Liver (tissue), 9 donors: ENCODE results near the gene RNF145. TPM values are rescaled to one million over a fixed set of nuclear protein-coding genes. Genes with fewer than 3 reads are reported as not detected.

ENCODE experiments used
- DNase-seq: peaks from one replicate; pipeline ENCODE4 v3.0.0-alpha.2; 2017; ENCODE audit warnings: low spot score
- H3K27ac ChIP-seq, 2 donors: one replicate each; pipeline ENCODE4 v1.7.0; 2013; ENCODE audit warnings: inconsistent platforms in 2 of 2, low read length in 2 of 2, control low read depth in 1 of 2, low read depth in 1 of 2, mild to moderate bottlenecking in 1 of 2
- H3K27me3 ChIP-seq, 4 donors: one replicate each; pipeline versions ENCODE4 v1.6.1 to v1.7.0; 2013; ENCODE audit warnings: low read length in 3 of 4, inconsistent platforms in 1 of 4, mild to moderate bottlenecking in 1 of 4, moderate library complexity in 1 of 4; ENCODE audit not compliant: control insufficient read depth in 4 of 4, insufficient read depth in 4 of 4
- H3K36me3 ChIP-seq, 4 donors: one replicate each; pipeline versions ENCODE4 v1.6.1 to v1.7.0; 2013; ENCODE audit warnings: low read length in 3 of 4, mild to moderate bottlenecking in 3 of 4, low read depth in 1 of 4, moderate library complexity in 1 of 4; ENCODE audit not compliant: control insufficient read depth in 4 of 4, insufficient read depth in 3 of 4
- H3K4me1 ChIP-seq, 4 donors: one replicate each; pipeline versions ENCODE4 v1.6.1 to v1.7.0; 2013; ENCODE audit warnings: low read length in 3 of 4, mild to moderate bottlenecking in 3 of 4, moderate library complexity in 1 of 4; ENCODE audit not compliant: control insufficient read depth in 4 of 4, insufficient read depth in 4 of 4
- H3K4me3 ChIP-seq, 3 donors: one replicate each; pipeline versions ENCODE4 v1.6.1 to v1.7.0; 2013; ENCODE audit warnings: low read length in 3 of 3, control low read depth in 1 of 3, low read depth in 1 of 3, mild to moderate bottlenecking in 1 of 3
- H3K9ac ChIP-seq, 2 donors: one replicate each; pipeline ENCODE4 v1.7.0; 2013; ENCODE audit warnings: low read length in 2 of 2, mild to moderate bottlenecking in 2 of 2, moderate library complexity in 2 of 2, control low read depth in 1 of 2, low read depth in 1 of 2
- H3K9me3 ChIP-seq, 4 donors: one replicate each; pipeline versions ENCODE4 v1.6.1 to v1.7.0; 2013; ENCODE audit warnings: low read length in 3 of 4; ENCODE audit not compliant: control insufficient read depth in 4 of 4
- ATF3 ChIP-seq: IDR thresholded peaks from 2 replicates; pipeline ENCODE4 v1.6.1; 2016; ENCODE audit warnings: antibody characterized with exemption
- EGR1 ChIP-seq, 2 donors: IDR thresholded peaks; 2 replicates each; pipeline ENCODE4 v1.6.1; 2016 to 2018; ENCODE audit warnings: antibody characterized with exemption in 2 of 2, low read depth in 2 of 2
- FOXA1 ChIP-seq: IDR thresholded peaks from 2 replicates; pipeline ENCODE4 v1.6.1; 2016; ENCODE audit warnings: antibody characterized with exemption
- FOXA2 ChIP-seq: IDR thresholded peaks from 2 replicates; pipeline ENCODE4 v1.6.1; 2016; ENCODE audit warnings: antibody characterized with exemption
- GABPA ChIP-seq, 2 donors: IDR thresholded peaks in 1 of 2; conservative IDR thresholded peaks in 1 of 2; 2 replicates each; pipeline ENCODE4 v1.6.1; 2016; ENCODE audit warnings: antibody characterized with exemption in 2 of 2, mild to moderate bottlenecking in 1 of 2, moderate library complexity in 1 of 2
- HNF4A ChIP-seq, 2 donors: conservative IDR thresholded peaks; 2 replicates each; pipeline ENCODE4 v1.6.1; 2016; ENCODE audit warnings: antibody characterized with exemption in 2 of 2, mild to moderate bottlenecking in 2 of 2
- HNF4G ChIP-seq: IDR thresholded peaks from 2 replicates; pipeline ENCODE4 v1.6.1; 2016; ENCODE audit warnings: antibody characterized with exemption
- JUND ChIP-seq, 2 donors: IDR thresholded peaks; 2 replicates each; pipeline ENCODE4 v1.6.1; 2016; ENCODE audit warnings: antibody characterized with exemption in 2 of 2
- NR2F2 ChIP-seq: IDR thresholded peaks from 2 replicates; pipeline ENCODE4 v1.6.1; 2016; ENCODE audit warnings: antibody characterized with exemption
- RAD21 ChIP-seq, 2 donors: IDR thresholded peaks; 2 replicates each; pipeline ENCODE4 v1.6.1; 2016; ENCODE audit warnings: antibody characterized with exemption in 2 of 2, mild to moderate bottlenecking in 2 of 2
- RXRA ChIP-seq, 2 donors: IDR thresholded peaks; 2 replicates each; pipeline ENCODE4 v1.6.1; 2017 to 2018; ENCODE audit warnings: antibody characterized with exemption in 2 of 2, mild to moderate bottlenecking in 1 of 2
- SP1 ChIP-seq: IDR thresholded peaks from 2 replicates; pipeline ENCODE4 v1.6.1; 2018; ENCODE audit warnings: antibody characterized with exemption, mild to moderate bottlenecking
- TAF1 ChIP-seq: conservative IDR thresholded peaks from 2 replicates; pipeline ENCODE4 v1.6.1; 2016; ENCODE audit warnings: antibody characterized with exemption, mild to moderate bottlenecking
- YY1 ChIP-seq: IDR thresholded peaks from 2 replicates; pipeline ENCODE4 v1.6.1; 2016; ENCODE audit warnings: antibody characterized with exemption, mild to moderate bottlenecking
- WGBS: extraction: QIAGEN DNeasy Blood & Tissue Kit; methylation state at CpG from one replicate; pipeline ENCODE4 v1.1.7; 2013; 5-methylcytosine and 5-hydroxymethylcytosine counted together
- polyA plus RNA-seq, 2 donors: library from polyadenylated mRNA; stranded (reverse) in 1 of 2; unstranded in 1 of 2; fragments of 200-250 nt in 1 of 2; fragments of >200 nt in 1 of 2; fragmentation: Nextera tagmentation in 1 of 2; extraction: Ambion mirVana in 1 of 2; gene quantifications; one replicate each; pipeline versions ENCODE4 v1.2.1 to v1.2.3, GENCODE V29; 2013 to 2015
- total RNA-seq, 2 donors: library from RNA; depleted of rRNA; stranded (reverse); fragments of >200 nt; gene quantifications; one replicate each; pipeline ENCODE4 v1.2.3, GENCODE V29; 2014
- TF ChIP-seq, protein P1 (sequence below): IDR thresholded peaks from 2 replicates; pipeline ENCODE4 v1.6.1; 2016; ENCODE audit warnings: antibody characterized with exemption
- TF ChIP-seq, protein P2 (sequence below): fragments of 150-350 bp; IDR thresholded peaks from 2 replicates; pipeline ENCODE4 v1.5.1; 2017; ENCODE audit warnings: improper control_type of control experiment, low read depth, low read length; ENCODE audit not compliant: missing input control
- TF ChIP-seq, protein P3 (sequence below): IDR thresholded peaks from 2 replicates; pipeline ENCODE4 v1.6.1; 2016; ENCODE audit warnings: antibody characterized with exemption
- donor health status: healthy.
- donor health status: healthy.
- donor health status: healthy.
- donor health status: healthy.
- donor health status: healthy.

RNF145 gene
- total and polyA plus RNA-seq, 4 donors = 2.9 to 34.6 (median 11.7) TPM

GRCh38 chr5:159157552-159157951 lies 51.8 kb downstream of the RNF145 start:
- 94% methylated on average over 1 of the region's 1 CpG for WGBS
- Histone ChIP-seq H3K27me3 (no peaks in the 10 kb centered on the region), H3K4me1 (no peaks in the 10 kb centered on the region), H3K9ac (no peak overlapping the region), H3K27ac (no peak overlapping the region), H3K9me3 (no peaks in the 10 kb centered on the region), H3K4me3 (no peak overlapping the region), H3K36me3 (peaks cover 2 to 11% (median 6%) of the 10 kb centered on the region in 4 donors)
- DNase-seq = no peak
- TF ChIP-seq FOXA2 (no peak), HNF4G (no peak), RAD21 (IDR thresholded peaks at IDR 0.05) (no peak), HNF4A (conservative IDR thresholded peaks at IDR 0.05) (no peak)
- TF ChIP-seq, protein P1, sequence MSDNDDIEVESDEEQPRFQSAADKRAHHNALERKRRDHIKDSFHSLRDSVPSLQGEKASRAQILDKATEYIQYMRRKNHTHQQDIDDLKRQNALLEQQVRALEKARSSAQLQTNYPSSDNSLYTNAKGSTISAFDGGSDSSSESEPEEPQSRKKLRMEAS = no peak

GRCh38 chr5:159156426-159157238 lies 52.7 kb downstream of the RNF145 start:
- no peak overlapping the region for H3K27ac ChIP-seq
- DNase-seq = no peak
- H3K4me1 ChIP-seq = no peaks in the 10 kb centered on the region
- H3K27me3 ChIP-seq = no peaks in the 10 kb centered on the region
- TF ChIP-seq SP1 = no peak
- no peak for TF ChIP-seq NR2F2
- TF ChIP-seq, protein P2, sequence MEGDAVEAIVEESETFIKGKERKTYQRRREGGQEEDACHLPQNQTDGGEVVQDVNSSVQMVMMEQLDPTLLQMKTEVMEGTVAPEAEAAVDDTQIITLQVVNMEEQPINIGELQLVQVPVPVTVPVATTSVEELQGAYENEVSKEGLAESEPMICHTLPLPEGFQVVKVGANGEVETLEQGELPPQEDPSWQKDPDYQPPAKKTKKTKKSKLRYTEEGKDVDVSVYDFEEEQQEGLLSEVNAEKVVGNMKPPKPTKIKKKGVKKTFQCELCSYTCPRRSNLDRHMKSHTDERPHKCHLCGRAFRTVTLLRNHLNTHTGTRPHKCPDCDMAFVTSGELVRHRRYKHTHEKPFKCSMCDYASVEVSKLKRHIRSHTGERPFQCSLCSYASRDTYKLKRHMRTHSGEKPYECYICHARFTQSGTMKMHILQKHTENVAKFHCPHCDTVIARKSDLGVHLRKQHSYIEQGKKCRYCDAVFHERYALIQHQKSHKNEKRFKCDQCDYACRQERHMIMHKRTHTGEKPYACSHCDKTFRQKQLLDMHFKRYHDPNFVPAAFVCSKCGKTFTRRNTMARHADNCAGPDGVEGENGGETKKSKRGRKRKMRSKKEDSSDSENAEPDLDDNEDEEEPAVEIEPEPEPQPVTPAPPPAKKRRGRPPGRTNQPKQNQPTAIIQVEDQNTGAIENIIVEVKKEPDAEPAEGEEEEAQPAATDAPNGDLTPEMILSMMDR = peak; percentile 85
- peak; percentile 96 for TF ChIP-seq RAD21 (IDR thresholded peaks at IDR 0.05)
- no peaks in the 10 kb centered on the region for H3K9me3 ChIP-seq
- H3K36me3 ChIP-seq = peaks cover 2 to 11% (median 6%) of the 10 kb centered on the region in 4 donors
- H3K4me3 ChIP-seq = no peak overlapping the region
- WGBS = 50% methylated on average over 6 of the region's 6 CpGs
- no peak overlapping the region for H3K9ac ChIP-seq

- Histone ChIP-seq H3K27me3 (no peaks in the 10 kb centered on the region), H3K9me3 (no peaks in the 10 kb centered on the region), H3K4me1 (no peaks in the 10 kb centered on the region), H3K36me3 (peaks cover 0 to 11% (median 5%) of the 10 kb centered on the region in 4 donors), H3K4me3 (no peak overlapping the region), H3K27ac (no peak overlapping the region), H3K9ac (no peak overlapping the region)
- WGBS = 90% methylated on average over 2 of the region's 2 CpGs
- DNase-seq = no peak
- TF ChIP-seq FOXA1 (no peak), YY1 (no peak), JUND (IDR thresholded peaks at IDR 0.05) (no peak), NR2F2 (no peak), EGR1 (IDR thresholded peaks at IDR 0.05; ENCODE audit: low read depth in 2 of 2) (no peak), RXRA (IDR thresholded peaks at IDR 0.05) (no peak), TAF1 (no peak), GABPA (IDR thresholded peaks at IDR 0.05 in 1 of 2, conservative IDR thresholded peaks at IDR 0.05 in 1 of 2) (no peak), SP1 (no peak), ATF3 (no peak)
- TF ChIP-seq, protein P3, sequence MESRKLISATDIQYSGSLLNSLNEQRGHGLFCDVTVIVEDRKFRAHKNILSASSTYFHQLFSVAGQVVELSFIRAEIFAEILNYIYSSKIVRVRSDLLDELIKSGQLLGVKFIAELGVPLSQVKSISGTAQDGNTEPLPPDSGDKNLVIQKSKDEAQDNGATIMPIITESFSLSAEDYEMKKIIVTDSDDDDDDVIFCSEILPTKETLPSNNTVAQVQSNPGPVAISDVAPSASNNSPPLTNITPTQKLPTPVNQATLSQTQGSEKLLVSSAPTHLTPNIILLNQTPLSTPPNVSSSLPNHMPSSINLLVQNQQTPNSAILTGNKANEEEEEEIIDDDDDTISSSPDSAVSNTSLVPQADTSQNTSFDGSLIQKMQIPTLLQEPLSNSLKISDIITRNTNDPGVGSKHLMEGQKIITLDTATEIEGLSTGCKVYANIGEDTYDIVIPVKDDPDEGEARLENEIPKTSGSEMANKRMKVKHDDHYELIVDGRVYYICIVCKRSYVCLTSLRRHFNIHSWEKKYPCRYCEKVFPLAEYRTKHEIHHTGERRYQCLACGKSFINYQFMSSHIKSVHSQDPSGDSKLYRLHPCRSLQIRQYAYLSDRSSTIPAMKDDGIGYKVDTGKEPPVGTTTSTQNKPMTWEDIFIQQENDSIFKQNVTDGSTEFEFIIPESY = no peak
- TF ChIP-seq, protein P2 = no peak
These were observed 53.4 kb downstream of the RNF145 start for GRCh38 chr5:159155960-159156359.
